ENCODE measurements around the gene RPS28.
"Not testable (repeated sequence)": the region's sequence is repeated elsewhere in the genome, so short reads cannot be mapped to it uniquely, and the experiment has no call there.

Gene RPS28

DNA sequence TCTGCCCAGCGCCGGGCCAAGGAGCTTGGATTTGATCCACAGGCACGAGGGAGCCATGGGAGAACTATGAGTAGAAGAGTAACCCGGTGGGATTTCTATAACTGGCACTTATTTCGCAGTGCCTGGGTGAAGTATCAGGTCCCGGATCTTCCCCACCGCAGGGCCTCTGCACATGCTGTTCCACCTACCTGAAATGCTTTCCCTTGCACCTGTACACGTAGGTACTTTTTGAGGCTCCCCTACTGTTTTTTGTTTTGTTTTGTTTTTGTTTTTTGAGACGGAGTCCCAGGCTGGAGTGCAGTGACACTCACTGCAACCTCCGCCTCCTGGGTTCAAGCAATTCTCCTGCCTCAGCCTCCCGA, 22.2 kb downstream of the RPS28 start:
- H3K4me3 ChIP-seq = peak overlapping the region; percentile 81
- TF ChIP-seq, protein P1, sequence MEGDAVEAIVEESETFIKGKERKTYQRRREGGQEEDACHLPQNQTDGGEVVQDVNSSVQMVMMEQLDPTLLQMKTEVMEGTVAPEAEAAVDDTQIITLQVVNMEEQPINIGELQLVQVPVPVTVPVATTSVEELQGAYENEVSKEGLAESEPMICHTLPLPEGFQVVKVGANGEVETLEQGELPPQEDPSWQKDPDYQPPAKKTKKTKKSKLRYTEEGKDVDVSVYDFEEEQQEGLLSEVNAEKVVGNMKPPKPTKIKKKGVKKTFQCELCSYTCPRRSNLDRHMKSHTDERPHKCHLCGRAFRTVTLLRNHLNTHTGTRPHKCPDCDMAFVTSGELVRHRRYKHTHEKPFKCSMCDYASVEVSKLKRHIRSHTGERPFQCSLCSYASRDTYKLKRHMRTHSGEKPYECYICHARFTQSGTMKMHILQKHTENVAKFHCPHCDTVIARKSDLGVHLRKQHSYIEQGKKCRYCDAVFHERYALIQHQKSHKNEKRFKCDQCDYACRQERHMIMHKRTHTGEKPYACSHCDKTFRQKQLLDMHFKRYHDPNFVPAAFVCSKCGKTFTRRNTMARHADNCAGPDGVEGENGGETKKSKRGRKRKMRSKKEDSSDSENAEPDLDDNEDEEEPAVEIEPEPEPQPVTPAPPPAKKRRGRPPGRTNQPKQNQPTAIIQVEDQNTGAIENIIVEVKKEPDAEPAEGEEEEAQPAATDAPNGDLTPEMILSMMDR (IDR thresholded peaks at IDR 0.05) = no peak
- DNase-seq = no peak
- no peaks in the 10 kb centered on the region for H3K27me3 ChIP-seq
- H3K9me3 ChIP-seq = no peaks in the 10 kb centered on the region
- peak overlapping the region; percentile 8 to 44 for H3K27ac ChIP-seq
- H3K36me3 ChIP-seq = no peaks in the 10 kb centered on the region
- intact Hi-C loops (cut with DNase I; ENCODE audit: low total_unique reads) = no loop called here
- peaks cover 0 to 23% (median 9%) of the 10 kb centered on the region in 4 donors for H3K4me1 ChIP-seq

DNA sequence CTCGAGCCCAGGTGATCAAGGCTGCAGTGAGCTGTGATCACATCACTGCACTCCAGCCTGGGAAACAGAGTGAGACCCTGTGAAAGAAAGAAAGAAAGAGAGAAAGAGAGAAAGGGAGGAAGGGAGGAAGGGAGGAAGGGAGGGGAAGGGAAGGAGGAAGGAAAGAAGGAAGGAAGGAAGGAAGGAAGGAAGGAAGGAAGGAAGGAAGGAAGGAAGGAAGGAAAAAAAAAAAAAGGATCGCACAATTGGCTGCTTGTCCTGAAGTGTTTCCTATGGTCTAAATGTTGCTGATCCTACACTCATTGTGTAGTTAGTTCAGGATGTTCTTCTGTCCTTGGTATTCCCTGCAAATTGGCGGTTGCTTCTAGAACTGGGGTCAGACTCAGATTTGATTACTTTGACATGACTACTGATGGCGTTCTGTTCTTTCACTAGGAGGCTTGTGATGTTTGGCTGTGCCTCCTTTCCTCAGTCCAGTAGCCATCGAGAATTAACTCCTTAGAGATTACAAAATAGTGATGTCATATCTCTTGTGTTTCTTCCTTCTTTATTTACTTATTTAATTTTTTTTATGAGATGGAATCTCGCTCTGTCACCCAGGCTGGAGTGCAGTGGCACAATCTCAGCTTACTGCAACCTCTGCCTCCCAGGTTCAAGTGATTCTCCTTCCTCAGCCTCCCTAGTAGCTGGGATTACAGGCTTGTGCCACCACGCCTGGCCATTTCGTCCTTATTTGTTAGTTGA, 28.5 kb downstream of the RPS28 start:
- not testable (repeated sequence) for H3K27me3 ChIP-seq, H3K27ac ChIP-seq, H3K4me3 ChIP-seq, H3K9me3 ChIP-seq, H3K36me3 ChIP-seq, DNase-seq
- peaks cover 0 to 37% (median 15%) of the 10 kb centered on the region in 4 donors for H3K4me1 ChIP-seq
- intact Hi-C loops (cut with DNase I; ENCODE audit: low total_unique reads) = loop anchor here (5.0 kb wide), 1 partner anchor 162 kb away; the partner anchor contains the start of gene ZNF414

DNA sequence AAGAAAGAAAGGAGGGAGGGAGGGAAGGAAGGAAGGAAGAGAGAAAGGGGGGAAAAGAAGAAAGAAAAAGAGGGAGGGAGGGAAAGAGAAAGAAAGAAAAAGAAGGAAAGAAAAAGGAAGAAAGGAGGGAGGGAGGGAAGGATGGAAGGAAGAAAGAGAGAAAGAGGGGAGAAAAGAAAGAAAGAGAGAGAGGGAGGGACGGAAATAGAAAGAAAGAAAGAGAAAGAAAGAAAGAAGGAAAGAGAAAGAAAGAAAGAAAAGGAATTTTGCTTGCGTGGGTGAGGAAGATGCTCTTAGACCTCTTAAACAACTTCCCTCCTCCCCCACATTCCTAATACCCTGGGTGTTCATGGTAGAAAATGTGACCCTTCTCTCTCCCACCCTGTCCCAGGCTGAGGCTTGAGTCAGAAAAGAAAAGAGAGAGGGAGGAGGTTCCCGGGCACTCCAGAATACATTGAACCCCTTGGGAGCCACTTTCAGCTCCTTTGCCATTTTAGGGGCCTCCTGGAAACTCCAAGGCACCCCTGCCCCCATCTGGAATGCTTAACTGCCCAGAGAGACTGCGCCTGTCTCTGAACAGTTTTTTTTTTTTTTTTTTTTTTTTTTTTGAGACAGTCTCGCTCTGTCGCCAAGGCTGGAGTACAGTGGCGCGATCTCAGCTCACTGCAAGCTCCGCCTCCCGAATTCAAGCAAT, 31.0 kb downstream of the RPS28 start:
- DNase-seq = no peak

DNA sequence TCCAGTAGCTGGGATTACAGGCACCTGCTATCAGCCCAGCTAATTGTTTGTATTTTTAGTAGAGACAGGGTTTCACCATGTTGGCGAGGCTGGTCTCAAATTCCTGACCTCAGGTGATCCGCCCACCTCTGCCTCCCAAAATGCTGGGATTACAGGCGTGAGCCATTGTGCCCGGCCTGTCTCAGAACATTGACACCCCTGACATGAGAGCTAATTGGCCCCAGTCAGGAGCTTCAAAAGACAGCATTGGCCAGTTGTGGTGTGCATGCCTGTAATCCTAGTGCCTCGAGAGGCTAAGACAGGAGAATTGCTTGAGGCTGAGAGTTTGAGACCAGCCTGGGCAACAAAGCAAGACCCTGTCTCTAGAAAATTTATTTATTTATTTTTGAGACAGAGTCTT, 31.5 kb downstream of the RPS28 start:
- Histone ChIP-seq H3K4me3 (peak overlapping the region in 1 of 2 donors; percentile 38), H3K27ac (peak overlapping the region; percentile 36 to 72), H3K4me1 (peaks cover 0 to 48% (median 21%) of the 10 kb centered on the region in 4 donors)
- H3K9me3 ChIP-seq, DNase-seq, H3K27me3 ChIP-seq, H3K36me3 ChIP-seq: not testable (repeated sequence)
- intact Hi-C loops (cut with DNase I; ENCODE audit: low total_unique reads) = loop anchor here (5.0 kb wide), 1 partner anchor 159 kb away; the partner anchor contains the start of gene ZNF414

More for the DNA sequence above, 31.0 kb downstream of the RPS28 start:
- H3K4me3 ChIP-seq = peak overlapping the region; percentile 20 to 38
- no peaks in the 10 kb centered on the region for H3K36me3 ChIP-seq
- H3K9me3 ChIP-seq = no peaks in the 10 kb centered on the region
- H3K4me1 ChIP-seq = peaks cover 0 to 51% (median 22%) of the 10 kb centered on the region in 4 donors
- intact Hi-C loops (cut with DNase I; ENCODE audit: low total_unique reads) = loop anchor here (5.0 kb wide), 1 partner anchor 160 kb away; the partner anchor contains the start of gene ZNF414
- TF ChIP-seq, protein P1 (IDR thresholded peaks at IDR 0.05) = no peak
- peak overlapping the region; percentile 36 to 72 for H3K27ac ChIP-seq
- H3K27me3 ChIP-seq = no peaks in the 10 kb centered on the region

DNA sequence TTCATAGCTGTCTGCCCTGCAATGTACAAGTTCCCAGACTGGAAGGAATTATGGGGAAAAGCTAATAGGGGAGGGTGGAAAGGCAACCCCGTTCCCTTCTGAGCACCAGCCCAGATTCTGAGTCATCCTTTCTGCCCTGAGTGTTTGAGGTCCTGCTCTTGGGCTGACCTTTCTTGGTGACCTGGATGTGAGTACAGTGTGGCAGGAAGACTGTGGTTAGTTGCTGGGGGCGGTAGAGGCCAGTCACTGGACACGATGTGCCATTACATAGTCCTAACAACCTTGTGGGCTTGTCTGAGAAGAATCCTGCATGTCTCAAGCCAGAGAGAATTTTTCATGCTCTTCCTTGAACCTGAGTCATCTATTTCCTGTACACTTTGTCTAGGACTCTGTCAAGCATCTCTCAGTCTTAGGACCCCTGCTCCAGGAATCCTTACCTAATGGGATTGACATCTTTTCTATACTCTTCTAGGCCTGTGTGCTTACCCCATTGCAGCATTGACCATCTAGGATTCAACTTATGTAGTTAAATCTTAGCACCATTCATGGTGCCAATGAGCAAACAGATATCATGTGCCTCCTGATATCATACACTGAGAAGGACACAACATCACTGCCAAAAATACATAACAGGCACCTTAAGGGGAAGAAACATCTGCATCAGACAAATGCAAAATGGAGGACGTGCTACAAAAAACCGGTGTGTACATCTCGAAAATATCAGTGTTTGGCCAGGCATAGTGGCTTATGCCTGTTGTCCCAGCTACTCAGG, 34.5 kb downstream of the RPS28 start:
- Histone ChIP-seq H3K36me3 (no peaks in the 10 kb centered on the region), H3K27me3 (no peaks in the 10 kb centered on the region), H3K4me1 (peaks cover 0 to 44% (median 20%) of the 10 kb centered on the region in 4 donors), H3K4me3 (no peak overlapping the region), H3K27ac (peak overlapping the region; percentile 39 to 49), H3K9me3 (no peaks in the 10 kb centered on the region)
- TF ChIP-seq, protein P1 (IDR thresholded peaks at IDR 0.05) = no peak
- peak; percentile 63 to 83 for DNase-seq
- intact Hi-C loops (cut with DNase I; ENCODE audit: low total_unique reads) = no loop called here

DNA sequence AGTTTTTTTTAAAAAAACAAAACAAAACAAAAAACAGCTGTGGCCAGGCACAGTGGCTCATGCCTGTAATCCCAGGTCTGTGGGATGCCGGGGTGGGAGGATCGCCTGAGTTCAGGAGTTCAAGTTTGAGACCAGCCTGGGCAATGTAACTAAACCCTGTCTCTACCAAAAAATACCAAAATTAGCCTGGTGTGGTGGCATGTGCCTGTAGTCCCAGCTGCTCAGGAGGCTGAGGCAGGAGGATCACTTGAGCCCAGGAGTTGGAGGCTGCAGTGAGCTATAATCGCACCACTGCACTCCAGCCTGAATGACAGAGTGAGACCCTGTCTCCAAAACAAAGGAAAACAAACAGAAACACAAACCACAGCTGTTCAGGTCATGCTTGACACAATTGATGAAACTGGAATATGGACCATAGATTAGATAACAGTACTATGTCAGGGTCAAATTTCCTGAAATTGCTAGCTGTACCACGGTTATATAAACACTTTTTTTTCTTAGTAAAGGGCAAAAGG, 35.8 kb downstream of the RPS28 start:
- no peak overlapping the region for H3K4me3 ChIP-seq
- H3K9me3 ChIP-seq = no peaks in the 10 kb centered on the region
- DNase-seq = no peak
- no peak overlapping the region for H3K27ac ChIP-seq
- no peaks in the 10 kb centered on the region for H3K36me3 ChIP-seq
- peaks cover 2 to 47% (median 27%) of the 10 kb centered on the region in 4 donors for H3K4me1 ChIP-seq
- H3K27me3 ChIP-seq = no peaks in the 10 kb centered on the region
- TF ChIP-seq, protein P1 (IDR thresholded peaks at IDR 0.05) = no peak
- intact Hi-C loops (cut with DNase I; ENCODE audit: low total_unique reads) = no loop called here

Measured in tibial artery (tissue), 4 donors.